Measurements from ENCODE around the gene PPP1R13B. TPM values are rescaled to one million over a fixed set of nuclear protein-coding genes. Genes with fewer than 3 reads are reported as not detected.

Gene PPP1R13B
- total RNA-seq, 1 experiment from 2014 or later, result 19.0 TPM

- TF ChIP-seq REST (IDR thresholded peaks at IDR 0.05; ENCODE audit: insufficient read depth in 1 of 2, low read depth in 2 of 2, low read length in 1 of 2) (no peak), POLR2AphosphoS5 (IDR thresholded peaks at IDR 0.05; ENCODE audit: low read depth, low read length) (no peak), TCF7L2 (IDR thresholded peaks at IDR 0.05; ENCODE audit: low read depth, low read length) (no peak), CTCF (IDR thresholded peaks at IDR 0.05) (no peak), SIN3A (IDR thresholded peaks at IDR 0.05; ENCODE audit: borderline replicate concordance, insufficient read depth, low read depth, low read length) (no peak)
- Histone ChIP-seq H3K9me3 (ENCODE audit: control insufficient read depth, insufficient read depth, low read depth, low read length) (no peaks in the 10 kb centered on the region), H3K4me3 (ENCODE audit: low read depth in 2 of 2, low read length in 2 of 2) (no peak overlapping the region), H3K4me1 (ENCODE audit: control insufficient read depth, insufficient read depth, low read length) (no peaks in the 10 kb centered on the region), H3K27me3 (ENCODE audit: control insufficient read depth, insufficient read depth, low read length) (no peaks in the 10 kb centered on the region), H3K36me3 (ENCODE audit: control insufficient read depth, insufficient read depth, low read length) (no peaks in the 10 kb centered on the region), H3K27ac (ENCODE audit: low read length) (no peak overlapping the region)
- POLR2A ChIA-PET, result no interaction called here
- in situ Hi-C loops (cut with HindIII; ENCODE audit: low pct_unique_long_range_greater_than_20kb, low sequenced_read_pairs), result no loop called here
- no TSS peak for BruUV-seq (replicated peaks)
- intact Hi-C loops (cut with micrococcal nuclease; ENCODE audit: unreplicated experiment), result no loop called here
- CTCF ChIA-PET, result interaction anchor here (0.7 kb wide), 1 partner anchor 99 kb away, joined by 4 read pairs; no protein-coding TSS in a partner anchor
- no peak for ATAC-seq
- DNase-seq (ENCODE audit: low read depth, low spot score), result no peak
These were observed 36.2 kb downstream of the PPP1R13B start for GRCh38 chr14:103811189-103811588.

DNA sequence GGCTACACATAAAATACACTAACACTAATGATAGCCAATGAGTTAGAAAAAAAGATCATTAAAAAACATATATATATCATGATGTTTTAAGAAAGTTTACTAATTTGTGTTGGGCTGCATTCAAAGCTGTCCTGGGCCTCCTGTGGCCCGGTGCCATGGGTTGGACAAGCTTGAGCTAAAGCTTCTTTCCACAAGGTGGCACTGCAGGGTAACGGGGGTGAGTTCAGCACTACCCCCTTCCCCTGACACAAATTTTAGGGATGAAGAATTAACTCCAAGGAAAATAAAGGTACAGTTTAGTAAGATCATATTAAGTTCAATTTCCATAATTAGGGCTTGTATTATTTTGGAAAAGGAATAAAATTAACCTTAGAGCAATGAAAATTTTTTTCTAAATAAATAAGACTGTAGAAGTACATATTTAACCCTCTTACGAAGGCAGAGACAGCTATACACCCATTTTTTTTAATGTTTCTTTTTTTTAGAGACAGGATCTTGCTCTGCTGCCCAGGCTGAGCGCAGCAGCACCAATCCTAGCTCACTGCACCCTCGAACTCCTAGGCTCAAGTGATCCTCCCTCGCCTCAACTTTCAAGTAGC lies 38.9 kb downstream of the PPP1R13B start:
- no peaks in the 10 kb centered on the region for H3K36me3 ChIP-seq (ENCODE audit: control insufficient read depth, insufficient read depth, low read length)
- CTCF ChIA-PET, result interaction anchor here (0.6 to 1.5 kb wide), 6 partner anchors 28 to 173 kb away, joined by 3 to 14 read pairs (median 4); no protein-coding TSS in a partner anchor

More for the DNA sequence above, 38.9 kb downstream of the PPP1R13B start:
- DNase-seq (ENCODE audit: low read depth, low spot score) (peak; percentile 41), ATAC-seq (peak; percentile 97)
- intact Hi-C loops (cut with micrococcal nuclease; ENCODE audit: unreplicated experiment) (loop anchor here (5.0 kb wide), 1 partner anchor 104 kb away; no protein-coding TSS in a partner anchor), in situ Hi-C loops (cut with HindIII; ENCODE audit: low pct_unique_long_range_greater_than_20kb, low sequenced_read_pairs) (no loop called here)
- Histone ChIP-seq H3K27me3 (ENCODE audit: control insufficient read depth, insufficient read depth, low read length) (no peaks in the 10 kb centered on the region), H3K27ac (ENCODE audit: low read length) (no peak overlapping the region), H3K9me3 (ENCODE audit: control insufficient read depth, insufficient read depth, low read depth, low read length) (no peaks in the 10 kb centered on the region), H3K4me1 (ENCODE audit: control insufficient read depth, insufficient read depth, low read length) (no peaks in the 10 kb centered on the region), H3K4me3 (ENCODE audit: low read depth in 2 of 2, low read length in 2 of 2) (no peak overlapping the region)
- BruUV-seq (replicated peaks), result no TSS peak
- POLR2A ChIA-PET, result no interaction called here
- TF ChIP-seq SIN3A (IDR thresholded peaks at IDR 0.05; ENCODE audit: borderline replicate concordance, insufficient read depth, low read depth, low read length) (no peak), CTCF (IDR thresholded peaks at IDR 0.05) (peak; percentile 90)
